Epithelial cell of proximal tubule (primary cell): ENCODE data around the gene MANEAL. TPM values are rescaled to one million over a fixed set of nuclear protein-coding genes. Genes with fewer than 3 reads are reported as not detected.

Experiments
- DNase-seq: peaks from one replicate; pipeline ENCODE4 v3.0.0-alpha.2; 2011; ENCODE audit warnings: low read depth
- H3K4me3 ChIP-seq: 2 replicates; pipeline ENCODE4 v1.5.1; 2011; ENCODE audit warnings: low read depth, mild to moderate bottlenecking, low read length
- CTCF ChIP-seq: conservative IDR thresholded peaks from 2 replicates; pipeline ENCODE4 v1.5.1; 2012; ENCODE audit warnings: low read depth, mild to moderate bottlenecking, low read length
- total RNA-seq: library from RNA; depleted of rRNA; stranded (reverse); fragments of >200 nt; gene quantifications from 2 replicates; pipeline ENCODE4 v1.2.3, GENCODE V29; 2015

Gene MANEAL, protein sequence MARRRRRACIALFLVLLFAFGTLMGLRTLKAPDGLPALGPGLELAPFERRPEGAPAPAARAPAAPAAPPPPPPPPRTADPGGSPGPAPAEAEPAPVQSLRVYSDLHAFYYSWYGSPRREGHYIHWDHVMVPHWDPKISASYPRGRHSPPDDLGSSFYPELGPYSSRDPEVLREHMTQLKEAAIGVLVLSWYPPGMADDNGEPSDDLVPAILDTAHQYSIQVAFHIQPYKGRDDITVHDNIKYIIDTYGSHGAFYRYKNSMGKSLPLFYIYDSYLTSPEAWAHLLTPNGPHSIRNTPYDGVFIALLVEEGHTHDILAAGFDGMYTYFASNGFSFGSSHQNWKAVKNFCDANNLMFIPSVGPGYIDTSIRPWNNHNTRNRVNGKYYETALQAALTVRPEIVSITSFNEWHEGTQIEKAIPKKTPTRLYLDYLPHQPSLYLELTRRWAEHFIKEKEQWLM
- total RNA-seq: 0.46 and 0.72 TPM in 2 replicates

DNA sequence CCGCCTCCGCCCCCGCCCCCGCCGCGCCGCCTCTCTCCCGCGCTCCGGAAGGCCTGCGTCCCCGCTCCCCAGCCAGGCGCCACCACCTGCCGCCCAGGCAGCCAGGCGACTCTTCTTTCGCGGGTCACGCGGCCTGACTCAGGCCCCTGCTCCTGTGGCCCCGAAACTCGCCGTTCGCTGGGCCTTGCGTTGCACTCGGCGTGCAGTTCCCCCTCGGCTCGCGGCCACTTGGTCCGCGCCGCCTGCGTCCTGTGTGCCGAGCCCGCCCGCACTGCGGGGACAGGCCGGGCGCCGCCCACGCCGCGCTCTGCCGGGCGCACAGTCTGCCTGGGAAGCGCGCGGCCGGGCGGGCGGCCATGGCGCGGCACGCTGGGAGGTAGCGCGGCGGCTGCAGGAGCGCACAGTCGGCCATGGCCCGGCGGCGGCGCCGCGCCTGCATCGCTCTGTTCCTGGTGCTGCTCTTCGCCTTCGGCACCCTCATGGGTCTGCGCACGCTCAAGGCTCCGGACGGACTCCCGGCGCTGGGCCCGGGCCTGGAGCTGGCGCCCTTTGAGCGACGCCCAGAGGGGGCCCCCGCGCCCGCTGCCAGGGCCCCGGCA lies at the start of gene MANEAL:
TSS of gene MANEAL (plus strand) at position 75 of the 599 bp plus-strand sequence. CDS start at position 411, 336 bp downstream.
- no peak for DNase-seq
- TF ChIP-seq CTCF: no peak

GRCh38 chr1:37746806-37747205 lies 46.8 kb upstream of the MANEAL start:
- H3K4me3 ChIP-seq: no peak overlapping the region
- no peak for DNase-seq
- TF ChIP-seq CTCF: no peak

More for the DNA sequence above, at the start of gene MANEAL:
- H3K4me3 ChIP-seq: peak within 1 kb of the TSS; percentile 55

DNA sequence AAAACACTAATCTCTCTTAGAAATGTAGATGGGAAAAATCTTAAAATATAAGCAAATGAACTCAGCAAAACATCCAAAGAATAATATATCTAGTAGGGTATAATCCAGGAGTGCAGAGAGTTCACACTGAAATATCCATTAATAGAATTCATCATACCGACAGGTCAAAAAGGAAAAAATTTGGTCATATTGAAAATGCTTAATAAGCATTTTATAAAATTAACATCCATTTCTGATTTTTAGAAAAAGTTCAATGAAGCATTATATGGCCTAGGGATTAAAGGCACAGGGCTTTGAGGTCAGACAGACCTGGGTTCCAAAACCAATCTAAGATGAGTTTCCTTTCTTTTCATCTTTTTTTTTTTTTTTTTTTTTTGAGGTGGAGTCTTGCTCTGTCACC lies 45.1 kb upstream of the MANEAL start:
- TF ChIP-seq CTCF: no peak
- no peak overlapping the region for H3K4me3 ChIP-seq
- no peak for DNase-seq

DNA sequence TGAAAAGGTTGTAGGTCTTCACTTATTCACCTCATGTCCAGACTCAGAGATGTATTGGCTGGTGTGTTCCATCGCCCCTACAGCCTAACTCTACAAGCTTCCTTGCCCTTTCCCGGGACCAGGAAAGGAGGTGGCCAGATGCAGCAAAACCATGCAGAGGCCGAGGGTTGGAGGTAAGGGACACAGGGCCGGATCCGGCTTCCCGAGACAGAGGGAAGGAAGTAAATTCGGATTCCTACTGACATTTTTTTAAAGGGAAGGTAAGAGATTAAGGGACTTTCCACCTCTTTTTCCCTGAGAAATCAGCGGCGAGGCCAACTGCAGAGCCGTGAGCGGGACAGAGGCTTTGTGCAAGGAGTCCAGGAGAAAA lies 41.4 kb upstream of the MANEAL start:
- DNase-seq: no peak
- H3K4me3 ChIP-seq: no peak overlapping the region
- no peak for TF ChIP-seq CTCF

GRCh38 chr1:37752583-37753471 lies 40.8 kb upstream of the MANEAL start:
- H3K4me3 ChIP-seq: no peak overlapping the region
- DNase-seq: no peak
- TF ChIP-seq CTCF: no peak

DNA sequence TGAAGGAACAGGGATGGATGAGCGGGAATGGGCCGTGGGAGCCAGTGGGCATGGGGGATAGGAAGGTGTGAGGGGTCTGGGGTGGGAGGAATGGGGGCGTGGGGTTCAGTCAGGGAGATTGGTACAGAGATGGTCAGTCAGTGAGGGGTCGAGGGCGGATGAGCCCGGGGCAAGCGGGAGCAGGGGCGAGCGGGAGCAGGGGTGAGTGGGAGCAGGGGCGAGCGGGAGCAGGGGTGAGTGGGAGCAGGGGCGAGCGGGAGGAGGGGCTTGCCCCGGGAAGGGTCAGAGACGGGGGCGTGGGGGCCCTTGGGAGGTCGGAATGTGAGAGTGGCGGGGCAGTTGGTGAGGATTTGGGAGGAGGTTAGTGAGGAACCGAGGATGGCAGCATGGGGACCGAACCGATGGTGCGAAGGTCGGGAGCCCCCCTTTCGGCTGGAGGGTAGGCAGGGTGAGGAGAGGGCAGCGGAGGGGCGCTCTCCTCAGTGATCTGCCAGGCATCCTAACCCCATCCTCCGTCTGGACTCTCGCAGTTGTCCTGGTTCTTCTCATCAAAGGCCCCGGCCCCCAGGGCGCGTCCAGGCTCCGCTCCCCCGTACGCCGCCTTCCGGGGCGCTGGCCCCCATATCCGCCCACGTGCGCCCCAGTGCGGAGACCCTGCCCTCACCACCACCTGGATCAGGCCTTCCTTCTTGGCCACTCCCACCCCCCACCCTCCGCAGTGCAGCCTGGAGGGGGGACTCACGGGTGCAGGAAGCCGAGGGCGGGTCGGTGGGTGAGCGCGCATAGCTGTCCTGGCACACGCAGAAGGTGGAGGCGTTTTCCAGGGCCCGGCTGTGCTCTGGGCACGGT lies 40.0 kb upstream of the MANEAL start:
- TF ChIP-seq CTCF: no peak
- no peak for DNase-seq
- H3K4me3 ChIP-seq: no peak overlapping the region
